ENCODE measurements around the gene ZNF624.
"Not testable (repeated sequence)": the region's sequence is repeated elsewhere in the genome, so short reads cannot be mapped to it uniquely, and the experiment has no call there.

DNA sequence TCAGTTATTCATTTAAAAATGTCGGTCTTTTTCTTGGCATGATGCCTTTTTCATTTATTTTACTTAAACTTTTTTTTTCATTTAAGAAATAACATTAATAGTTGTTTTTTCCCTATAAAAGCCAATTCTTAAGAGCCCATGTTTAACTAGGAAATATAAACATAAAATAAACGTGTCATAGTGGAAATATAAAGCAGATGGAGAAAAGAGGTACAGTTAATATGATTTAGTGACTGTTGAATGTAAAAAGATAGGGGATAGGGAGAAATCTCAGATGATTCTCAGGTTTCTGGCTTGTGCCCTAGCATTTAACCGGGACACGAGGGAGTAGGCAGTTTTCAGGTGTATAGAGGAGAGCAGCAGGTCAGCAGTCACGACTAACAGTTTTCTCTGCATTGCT lies 44.0 kb upstream of the ZNF624 start:
- TF ChIP-seq, protein P1, sequence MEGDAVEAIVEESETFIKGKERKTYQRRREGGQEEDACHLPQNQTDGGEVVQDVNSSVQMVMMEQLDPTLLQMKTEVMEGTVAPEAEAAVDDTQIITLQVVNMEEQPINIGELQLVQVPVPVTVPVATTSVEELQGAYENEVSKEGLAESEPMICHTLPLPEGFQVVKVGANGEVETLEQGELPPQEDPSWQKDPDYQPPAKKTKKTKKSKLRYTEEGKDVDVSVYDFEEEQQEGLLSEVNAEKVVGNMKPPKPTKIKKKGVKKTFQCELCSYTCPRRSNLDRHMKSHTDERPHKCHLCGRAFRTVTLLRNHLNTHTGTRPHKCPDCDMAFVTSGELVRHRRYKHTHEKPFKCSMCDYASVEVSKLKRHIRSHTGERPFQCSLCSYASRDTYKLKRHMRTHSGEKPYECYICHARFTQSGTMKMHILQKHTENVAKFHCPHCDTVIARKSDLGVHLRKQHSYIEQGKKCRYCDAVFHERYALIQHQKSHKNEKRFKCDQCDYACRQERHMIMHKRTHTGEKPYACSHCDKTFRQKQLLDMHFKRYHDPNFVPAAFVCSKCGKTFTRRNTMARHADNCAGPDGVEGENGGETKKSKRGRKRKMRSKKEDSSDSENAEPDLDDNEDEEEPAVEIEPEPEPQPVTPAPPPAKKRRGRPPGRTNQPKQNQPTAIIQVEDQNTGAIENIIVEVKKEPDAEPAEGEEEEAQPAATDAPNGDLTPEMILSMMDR (IDR thresholded peaks at IDR 0.05): not testable (repeated sequence)
- not testable (repeated sequence) for TF ChIP-seq POLR2A (IDR thresholded peaks at IDR 0.05)
